Neural progenitor cell (in vitro differentiated cells): ENCODE measurements around the gene ALK. TPM values are rescaled to one million over a fixed set of nuclear protein-coding genes. Genes with fewer than 3 reads are reported as not detected.

Experiments
- DNase-seq: peaks from one replicate; pipeline ENCODE4 v3.0.0-alpha.2; 2016; ENCODE audit warnings: low spot score
- H2AFZ ChIP-seq: fragments of 200-600 bp; sonication (generic); replicated peaks from 2 replicates; pipeline ENCODE4 v1.6.1; 2016; ENCODE audit warnings: antibody characterized with exemption
- H3F3A ChIP-seq: fragments of 200-600 bp; sonication (generic); 2 replicates; pipeline ENCODE4 v1.6.1; 2016; ENCODE audit warnings: antibody characterized with exemption, low read depth
- H3K27ac ChIP-seq: fragments of 200-600 bp; sonication (generic); 2 replicates; pipeline ENCODE4 v1.5.1; 2016; ENCODE audit warnings: mild to moderate bottlenecking
- H3K27me3 ChIP-seq: fragments of 200-600 bp; sonication (generic); 2 replicates; pipeline ENCODE4 v1.6.1; 2016; ENCODE audit warnings: mild to moderate bottlenecking, moderate library complexity
- H3K36me3 ChIP-seq: fragments of 200-600 bp; sonication (generic); 2 replicates; pipeline ENCODE4 v1.5.1; 2016
- H3K4me1 ChIP-seq: fragments of 200-600 bp; sonication (generic); 2 replicates; pipeline ENCODE4 v1.6.1; 2016; ENCODE audit warnings: mixed run types
- H3K4me2 ChIP-seq: fragments of 200-600 bp; sonication (generic); 2 replicates; pipeline ENCODE4 v1.6.1; 2016
- H3K4me3 ChIP-seq: fragments of 200-600 bp; sonication (generic); 2 replicates; pipeline ENCODE4 v1.5.1; 2016
- H3K79me2 ChIP-seq: fragments of 200-600 bp; sonication (generic); 2 replicates; pipeline ENCODE4 v1.6.1; 2016; ENCODE audit warnings: low read depth
- H3K9ac ChIP-seq: fragments of 200-600 bp; sonication (generic); 2 replicates; pipeline ENCODE4 v1.6.1; 2016
- H3K9me3 ChIP-seq: fragments of 200-600 bp; sonication (generic); 2 replicates; pipeline ENCODE4 v1.5.1; 2016; ENCODE audit warnings: low read depth
- H4K20me1 ChIP-seq: fragments of 200-600 bp; sonication (generic); 2 replicates; pipeline ENCODE4 v1.6.1; 2016; ENCODE audit warnings: low read depth
- H3K27ac Mint-ChIP-seq: 3 replicates; pipeline ENCODE4 v1.8.0; 2021; ENCODE audit warnings: mixed read lengths
- H3K27me3 Mint-ChIP-seq: 2 replicates; pipeline ENCODE4 v1.8.0; 2022; ENCODE audit warnings: low read depth, mild to moderate bottlenecking, inconsistent platforms, moderate library complexity, mixed read lengths; ENCODE audit not compliant: insufficient read depth
- H3K36me3 Mint-ChIP-seq: 3 replicates; pipeline ENCODE4 v1.8.0; 2021; ENCODE audit warnings: mixed read lengths
- H3K4me1 Mint-ChIP-seq: 3 replicates; pipeline ENCODE4 v1.8.0; 2021; ENCODE audit warnings: mixed read lengths
- H3K4me3 Mint-ChIP-seq: 3 replicates; pipeline ENCODE4 v1.8.0; 2021; ENCODE audit warnings: mild to moderate bottlenecking, moderate library complexity, mixed read lengths
- H3K9me3 Mint-ChIP-seq: 3 replicates; pipeline ENCODE4 v1.8.0; 2020; ENCODE audit warnings: mixed read lengths
- EZH2 ChIP-seq: fragments of 200-600 bp; sonication (generic); IDR thresholded peaks from 2 replicates; pipeline ENCODE4 v1.6.1; 2017; ENCODE audit warnings: antibody characterized with exemption, mild to moderate bottlenecking, moderate library complexity
- EZH2phosphoT487 ChIP-seq: fragments of 200-600 bp; sonication (generic); IDR thresholded peaks from 2 replicates; pipeline ENCODE4 v1.6.1; 2017; ENCODE audit warnings: antibody characterized with exemption
- total RNA-seq: library from RNA; depleted of rRNA; stranded (reverse); fragments of >200 nt; gene quantifications from 2 replicates; pipeline ENCODE4 v1.2.3, GENCODE V29; 2015; ENCODE audit warnings: low replicate concordance
- TF ChIP-seq, protein P1 (sequence below): fragments of 200-600 bp; sonication (generic); IDR thresholded peaks from 2 replicates; pipeline ENCODE4 v1.5.1; 2017; ENCODE audit warnings: antibody characterized with exemption, mild to moderate bottlenecking

ALK gene
- total RNA-seq, 1 donor from 2014 or later, result not detected

DNA sequence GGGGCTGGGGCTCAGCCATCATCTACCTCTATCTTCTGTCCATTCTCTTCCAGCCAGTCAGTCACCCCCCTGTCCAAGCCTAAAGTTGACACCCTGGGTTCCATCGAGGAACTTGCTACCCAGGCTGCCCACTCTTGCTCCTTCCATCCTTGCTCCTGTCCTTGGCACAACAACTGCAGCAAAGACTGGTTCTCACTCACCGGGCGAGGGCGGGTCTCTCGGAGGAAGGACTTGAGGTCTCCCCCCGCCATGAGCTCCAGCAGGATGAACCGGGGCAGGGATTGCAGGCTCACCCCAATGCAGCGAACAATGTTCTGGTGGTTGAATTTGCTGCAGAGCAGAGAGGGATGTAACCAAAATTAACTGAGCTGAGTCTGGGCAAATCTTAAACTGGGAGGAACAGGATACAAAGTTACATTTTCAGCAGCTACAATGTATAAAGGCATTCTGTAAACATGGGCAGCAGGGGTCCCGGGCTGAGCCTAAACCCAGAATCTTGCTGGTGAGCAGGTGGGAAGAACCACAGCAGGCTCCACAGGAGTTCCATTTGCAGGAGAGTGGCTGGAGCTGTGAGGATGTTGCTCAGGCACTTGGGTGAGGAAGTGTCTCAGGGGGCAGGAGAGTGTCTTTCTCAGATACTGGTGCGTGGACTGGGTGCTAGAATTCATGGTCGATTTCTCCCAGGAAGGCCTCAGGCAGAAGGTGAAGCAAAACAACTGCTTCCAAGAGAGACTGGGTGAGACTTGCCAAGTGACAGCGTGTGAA, 700.7 kb downstream of the ALK start:
- H3K9ac ChIP-seq, result no peak overlapping the region
- H3K36me3 Mint-ChIP-seq, result no peaks in the 10 kb centered on the region
- no peak overlapping the region for H3K4me3 Mint-ChIP-seq

DNA sequence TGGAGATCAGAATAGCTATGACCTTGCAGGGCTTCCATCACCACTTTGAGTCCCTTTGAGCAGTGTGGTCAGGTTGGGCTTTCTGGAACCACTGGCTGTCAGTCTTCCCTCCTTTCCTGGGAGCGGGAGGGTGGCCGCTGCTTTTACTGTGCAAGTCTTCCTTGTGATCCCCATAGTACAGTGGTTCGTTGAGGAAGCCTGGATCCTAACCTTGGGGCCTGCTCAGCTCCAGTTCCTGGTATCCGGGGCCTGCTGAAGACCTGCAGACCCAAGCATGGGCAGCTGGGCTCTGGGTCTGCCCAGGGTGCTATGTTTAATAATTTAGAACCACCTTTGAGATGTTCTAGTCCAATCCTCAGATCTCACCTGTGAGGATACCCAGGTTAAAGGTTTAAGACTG, 702.0 kb downstream of the ALK start:
- no peaks in the 10 kb centered on the region for H3K27me3 Mint-ChIP-seq
- peaks cover 2% of the 10 kb centered on the region for H3K4me1 ChIP-seq
- no peak overlapping the region for H3K27ac ChIP-seq
- H3K36me3 Mint-ChIP-seq, result no peaks in the 10 kb centered on the region
- no peaks in the 10 kb centered on the region for H3K9me3 ChIP-seq
- DNase-seq, result no peak
- H3K4me1 Mint-ChIP-seq, result peaks cover 5% of the 10 kb centered on the region
- H3F3A ChIP-seq, result no peaks in the 10 kb centered on the region
- H3K4me2 ChIP-seq, result no peak overlapping the region
- no peak overlapping the region for H2AFZ ChIP-seq
- H3K4me3 Mint-ChIP-seq, result no peak overlapping the region
- H3K36me3 ChIP-seq, result no peaks in the 10 kb centered on the region
- H3K9me3 Mint-ChIP-seq, result no peaks in the 10 kb centered on the region
- no peaks in the 10 kb centered on the region for H3K27me3 ChIP-seq
- H3K27ac Mint-ChIP-seq, result no peak overlapping the region
- H3K9ac ChIP-seq, result no peak overlapping the region
- H4K20me1 ChIP-seq, result no peaks in the 10 kb centered on the region
- H3K4me3 ChIP-seq, result no peak overlapping the region
- TF ChIP-seq EZH2phosphoT487, result no peak
- no peak for TF ChIP-seq EZH2
- TF ChIP-seq, protein P1, sequence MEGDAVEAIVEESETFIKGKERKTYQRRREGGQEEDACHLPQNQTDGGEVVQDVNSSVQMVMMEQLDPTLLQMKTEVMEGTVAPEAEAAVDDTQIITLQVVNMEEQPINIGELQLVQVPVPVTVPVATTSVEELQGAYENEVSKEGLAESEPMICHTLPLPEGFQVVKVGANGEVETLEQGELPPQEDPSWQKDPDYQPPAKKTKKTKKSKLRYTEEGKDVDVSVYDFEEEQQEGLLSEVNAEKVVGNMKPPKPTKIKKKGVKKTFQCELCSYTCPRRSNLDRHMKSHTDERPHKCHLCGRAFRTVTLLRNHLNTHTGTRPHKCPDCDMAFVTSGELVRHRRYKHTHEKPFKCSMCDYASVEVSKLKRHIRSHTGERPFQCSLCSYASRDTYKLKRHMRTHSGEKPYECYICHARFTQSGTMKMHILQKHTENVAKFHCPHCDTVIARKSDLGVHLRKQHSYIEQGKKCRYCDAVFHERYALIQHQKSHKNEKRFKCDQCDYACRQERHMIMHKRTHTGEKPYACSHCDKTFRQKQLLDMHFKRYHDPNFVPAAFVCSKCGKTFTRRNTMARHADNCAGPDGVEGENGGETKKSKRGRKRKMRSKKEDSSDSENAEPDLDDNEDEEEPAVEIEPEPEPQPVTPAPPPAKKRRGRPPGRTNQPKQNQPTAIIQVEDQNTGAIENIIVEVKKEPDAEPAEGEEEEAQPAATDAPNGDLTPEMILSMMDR, result no peak
- no peaks in the 10 kb centered on the region for H3K79me2 ChIP-seq

More for the DNA sequence above, 700.7 kb downstream of the ALK start:
- peaks cover under 1% of the 10 kb centered on the region for H3K27me3 Mint-ChIP-seq
- no peaks in the 10 kb centered on the region for H3K79me2 ChIP-seq
- H3K36me3 ChIP-seq, result no peaks in the 10 kb centered on the region
- H3K27ac Mint-ChIP-seq, result peak overlapping the region; percentile 43
- no peaks in the 10 kb centered on the region for H3K9me3 ChIP-seq
- no peaks in the 10 kb centered on the region for H3K4me1 ChIP-seq
- H3K9me3 Mint-ChIP-seq, result no peaks in the 10 kb centered on the region
- H3K4me2 ChIP-seq, result no peak overlapping the region
- no peaks in the 10 kb centered on the region for H3K27me3 ChIP-seq
- no peak for TF ChIP-seq EZH2phosphoT487
- no peak for DNase-seq
- H3K27ac ChIP-seq, result no peak overlapping the region
- H3F3A ChIP-seq, result no peaks in the 10 kb centered on the region
- no peak overlapping the region for H2AFZ ChIP-seq
- H4K20me1 ChIP-seq, result no peaks in the 10 kb centered on the region
- peaks cover 9% of the 10 kb centered on the region for H3K4me1 Mint-ChIP-seq
- H3K4me3 ChIP-seq, result no peak overlapping the region

- Histone ChIP-seq H4K20me1 (no peaks in the 10 kb centered on the region), H3K4me3 (no peak overlapping the region), H3K36me3 (no peaks in the 10 kb centered on the region), H3F3A (no peaks in the 10 kb centered on the region), H3K4me1 (peaks cover 4% of the 10 kb centered on the region), H3K79me2 (no peaks in the 10 kb centered on the region), H3K27ac (no peak overlapping the region), H3K9me3 (no peaks in the 10 kb centered on the region), H3K27me3 (no peaks in the 10 kb centered on the region), H2AFZ (no peak overlapping the region), H3K4me2 (no peak overlapping the region), H3K9ac (no peak overlapping the region)
- Mint-ChIP-seq H3K4me1 (peaks cover 8% of the 10 kb centered on the region), H3K9me3 (no peaks in the 10 kb centered on the region), H3K27ac (peak overlapping the region; percentile 70), H3K36me3 (no peaks in the 10 kb centered on the region), H3K27me3 (peaks cover under 1% of the 10 kb centered on the region), H3K4me3 (no peak overlapping the region)
- no peak for TF ChIP-seq EZH2phosphoT487
- no peak for DNase-seq
Observed at GRCh38 chr2:29218550-29219125, 702.7 kb downstream of the ALK start.

DNA sequence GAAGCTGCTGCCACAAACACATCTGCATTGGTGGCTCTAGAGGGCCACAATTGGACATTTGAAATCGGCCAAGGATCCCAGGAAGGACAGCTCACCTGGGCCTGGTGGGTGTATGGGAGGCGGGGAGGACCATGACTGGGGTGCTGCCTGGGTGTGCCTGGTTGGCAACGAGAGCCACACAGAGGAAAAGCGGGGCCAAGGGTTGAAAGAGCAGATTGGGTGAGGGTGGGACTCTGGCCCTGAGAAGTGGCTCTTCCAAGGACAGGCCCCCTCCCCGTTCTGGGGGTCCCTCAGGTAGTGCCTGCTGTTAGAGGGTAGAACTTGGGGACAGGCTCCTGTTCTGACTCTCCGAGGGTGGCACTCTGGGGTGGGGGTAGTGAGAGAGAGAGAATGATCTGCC, 703.3 kb downstream of the ALK start:
- TF ChIP-seq EZH2, result no peak
- TF ChIP-seq, protein P1, result no peak
- TF ChIP-seq EZH2phosphoT487, result no peak
- H3K27ac Mint-ChIP-seq, result peak overlapping the region; percentile 70
- no peak overlapping the region for H3K4me3 ChIP-seq
- no peak overlapping the region for H3K27ac ChIP-seq
- H3K36me3 ChIP-seq, result no peaks in the 10 kb centered on the region
- no peaks in the 10 kb centered on the region for H3K79me2 ChIP-seq
- H3K9ac ChIP-seq, result no peak overlapping the region
- no peaks in the 10 kb centered on the region for H4K20me1 ChIP-seq
- peaks cover 4% of the 10 kb centered on the region for H3K4me1 ChIP-seq
- H3K4me1 Mint-ChIP-seq, result peaks cover 10% of the 10 kb centered on the region
- H3F3A ChIP-seq, result no peaks in the 10 kb centered on the region
- peaks cover 2% of the 10 kb centered on the region for H3K27me3 Mint-ChIP-seq
- no peaks in the 10 kb centered on the region for H3K9me3 ChIP-seq
- no peaks in the 10 kb centered on the region for H3K36me3 Mint-ChIP-seq
- H3K4me2 ChIP-seq, result no peak overlapping the region
- no peak for DNase-seq
- H3K9me3 Mint-ChIP-seq, result no peaks in the 10 kb centered on the region
- H3K27me3 ChIP-seq, result no peaks in the 10 kb centered on the region
- H2AFZ ChIP-seq, result no peak overlapping the region
- no peak overlapping the region for H3K4me3 Mint-ChIP-seq
